Natural killer cell treated with Interleukin-12 subunit alpha and Interleukin-12 subunit beta and Interleukin-15 and Interleukin-18, amount 100 ng/mL, for 72 hours (primary cell): ENCODE data around the gene OR8B3. TPM values are rescaled to one million over a fixed set of nuclear protein-coding genes. Genes with fewer than 3 reads are reported as not detected.

ENCODE experiments used
- ATAC-seq, 2 donors: fragments of 150-1000 bp; cut with Tn5 transposase in 1 of 2; sonication (Bioruptor Pico), chemical (Tn5 transposase) in 1 of 2; 2 replicates each; pipeline ENCODE4 v1.10.0; 2021
- DNase-seq: peaks from one replicate; pipeline ENCODE4 v3.0.0; 2022; ENCODE audit warnings: low spot score
- H3K27ac Mint-ChIP-seq, 2 donors: 1 replicate in 1 of 2; 2 replicates in 1 of 2; pipeline ENCODE4 v1.8.0; 2022; ENCODE audit warnings: mixed read lengths in 2 of 2, mild to moderate bottlenecking in 1 of 2, moderate library complexity in 1 of 2
- H3K27me3 Mint-ChIP-seq, 2 donors: 1 replicate in 1 of 2; 2 replicates in 1 of 2; pipeline ENCODE4 v1.8.0; 2022; ENCODE audit warnings: mixed read lengths in 2 of 2
- H3K36me3 Mint-ChIP-seq: one replicate; pipeline ENCODE4 v1.8.0; 2022; ENCODE audit warnings: mixed read lengths
- H3K4me1 Mint-ChIP-seq, 2 donors: 1 replicate in 1 of 2; 2 replicates in 1 of 2; pipeline ENCODE4 v1.8.0; 2022; ENCODE audit warnings: low read depth in 2 of 2, mixed read lengths in 2 of 2, mild to moderate bottlenecking in 1 of 2
- H3K4me3 Mint-ChIP-seq: one replicate; pipeline ENCODE4 v1.8.0; 2022; ENCODE audit warnings: mixed read lengths
- H3K9me3 Mint-ChIP-seq: 2 replicates; pipeline ENCODE4 v1.8.0; 2022; ENCODE audit warnings: mixed read lengths
- total RNA-seq, 2 donors: library from RNA; stranded (reverse); gene quantifications; one replicate each; pipeline ENCODE4 v1.2.3, GENCODE V29; 2022

Gene OR8B3
- total RNA-seq, result not detected

- no peak for DNase-seq
- no peak for ATAC-seq
- Mint-ChIP-seq H3K27me3 (no peaks in the 10 kb centered on the region), H3K4me1 (peaks cover 0 to 4% of the 10 kb centered on the region in 2 donors), H3K4me3 (no peak within 1 kb of the TSS), H3K27ac (no peak within 1 kb of the TSS), H3K9me3 (no peaks in the 10 kb centered on the region), H3K36me3 (no peaks in the 10 kb centered on the region)
These were observed at the start of gene OR8B3 for GRCh38 chr11:124398924-124399323. Gene OR8B3 (minus strand): TSS chr11:124399024. CDS start chr11:124397351, 1,673 bp downstream.

- Mint-ChIP-seq H3K27ac (no peak overlapping the region), H3K9me3 (no peaks in the 10 kb centered on the region), H3K4me1 (no peaks in the 10 kb centered on the region), H3K27me3 (peaks cover 5 to 20% of the 10 kb centered on the region in 2 donors), H3K36me3 (no peaks in the 10 kb centered on the region), H3K4me3 (no peak overlapping the region)
- DNase-seq, result no peak
- ATAC-seq, result no peak
These were observed 48.1 kb upstream of the OR8B3 start for GRCh38 chr11:124446916-124447315.

GRCh38 chr11:124445646-124446150, 46.9 kb upstream of the OR8B3 start, which contains the start of gene OR8B8:
Gene OR8B8 (minus strand): TSS chr11:124445696. CDS start chr11:124441085, 4,611 bp downstream.
- Mint-ChIP-seq H3K4me1 (no peaks in the 10 kb centered on the region), H3K27me3 (peaks cover 4 to 22% of the 10 kb centered on the region in 2 donors), H3K27ac (no peak within 1 kb of the TSS), H3K4me3 (no peak within 1 kb of the TSS), H3K36me3 (no peaks in the 10 kb centered on the region), H3K9me3 (no peaks in the 10 kb centered on the region)
- DNase-seq (no peak), ATAC-seq (no peak)

- Mint-ChIP-seq H3K4me1 (no peaks in the 10 kb centered on the region), H3K27me3 (peaks cover 13 to 31% of the 10 kb centered on the region in 2 donors), H3K9me3 (peaks cover 2% of the 10 kb centered on the region), H3K27ac (no peak overlapping the region), H3K36me3 (no peaks in the 10 kb centered on the region), H3K4me3 (no peak overlapping the region)
- ATAC-seq, result no peak
- DNase-seq, result no peak
These were observed 44.0 kb upstream of the OR8B3 start for GRCh38 chr11:124442847-124443246.

DNA sequence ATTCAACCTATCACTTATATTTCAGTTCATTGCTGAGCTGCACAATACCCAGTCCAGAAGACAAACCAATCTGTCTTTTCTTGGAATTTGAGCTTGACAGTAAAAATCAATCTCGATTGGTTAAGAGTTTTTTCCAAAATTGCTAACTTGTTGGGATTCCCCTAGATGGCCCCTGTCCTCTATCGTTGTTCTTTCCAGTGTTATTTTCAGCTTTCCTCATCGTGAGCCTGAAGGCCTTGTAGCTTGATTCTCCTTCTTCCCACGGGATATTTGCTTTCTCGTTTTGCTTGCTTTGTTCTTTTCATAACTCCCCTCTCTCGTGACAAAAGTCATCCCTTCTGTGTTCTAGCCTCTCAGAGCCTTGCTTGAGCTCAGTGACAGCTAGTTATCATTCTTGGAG, 43.6 kb upstream of the OR8B3 start:
- Mint-ChIP-seq H3K27ac (no peak overlapping the region), H3K9me3 (peaks cover 2% of the 10 kb centered on the region), H3K27me3 (peaks cover 13 to 31% of the 10 kb centered on the region in 2 donors), H3K4me1 (no peaks in the 10 kb centered on the region), H3K4me3 (no peak overlapping the region), H3K36me3 (no peaks in the 10 kb centered on the region)
- ATAC-seq (no peak), DNase-seq (no peak)

DNA sequence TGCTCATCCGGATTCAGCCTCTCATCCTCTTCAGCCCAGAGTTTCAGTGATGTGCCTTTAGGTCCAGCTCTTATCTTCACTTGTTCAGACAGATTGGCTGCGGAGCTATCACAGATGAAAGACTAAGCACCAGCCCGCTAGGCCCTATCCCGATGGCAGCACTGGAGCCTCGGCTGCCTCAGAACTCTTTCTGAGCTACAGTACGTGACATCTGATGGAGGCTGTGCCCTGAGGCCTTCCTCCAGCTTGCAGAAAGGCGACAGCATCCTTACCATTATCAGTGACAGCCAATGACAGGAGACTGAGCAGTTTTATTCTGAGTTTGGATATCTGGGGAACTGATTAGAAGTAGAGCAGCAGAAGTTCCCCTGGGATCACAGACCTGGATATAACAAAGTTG, 42.7 kb upstream of the OR8B3 start:
- Mint-ChIP-seq H3K4me1 (no peaks in the 10 kb centered on the region), H3K36me3 (no peaks in the 10 kb centered on the region), H3K9me3 (peaks cover 2% of the 10 kb centered on the region), H3K27ac (no peak overlapping the region), H3K27me3 (peaks cover 13 to 31% of the 10 kb centered on the region in 2 donors), H3K4me3 (no peak overlapping the region)
- no peak for ATAC-seq
- DNase-seq, result no peak

- H3K36me3 Mint-ChIP-seq, result no peaks in the 10 kb centered on the region
- peaks cover 13 to 34% of the 10 kb centered on the region in 2 donors for H3K27me3 Mint-ChIP-seq
- no peak overlapping the region for H3K4me3 Mint-ChIP-seq
- H3K4me1 Mint-ChIP-seq, result no peaks in the 10 kb centered on the region
- ATAC-seq, result no peak
- H3K9me3 Mint-ChIP-seq, result peaks cover 2% of the 10 kb centered on the region
- no peak for DNase-seq
- no peak overlapping the region for H3K27ac Mint-ChIP-seq
These were observed 42.3 kb upstream of the OR8B3 start for GRCh38 chr11:124441081-124441480.

- Mint-ChIP-seq H3K4me1 (no peaks in the 10 kb centered on the region), H3K36me3 (no peaks in the 10 kb centered on the region), H3K27ac (no peak overlapping the region), H3K27me3 (peaks cover 13 to 39% of the 10 kb centered on the region in 2 donors), H3K4me3 (no peak overlapping the region), H3K9me3 (peaks cover 2% of the 10 kb centered on the region)
- DNase-seq (no peak), ATAC-seq (peak in 1 of 2 donors; percentile 45)
These were observed 41.8 kb upstream of the OR8B3 start for GRCh38 chr11:124440608-124441007.

GRCh38 chr11:124434699-124435098, 35.9 kb upstream of the OR8B3 start:
- Mint-ChIP-seq H3K9me3 (no peaks in the 10 kb centered on the region), H3K4me1 (no peaks in the 10 kb centered on the region), H3K27me3 (peaks cover 6 to 24% of the 10 kb centered on the region in 2 donors), H3K27ac (no peak overlapping the region), H3K36me3 (no peaks in the 10 kb centered on the region), H3K4me3 (no peak overlapping the region)
- ATAC-seq, result no peak
- no peak for DNase-seq

DNA sequence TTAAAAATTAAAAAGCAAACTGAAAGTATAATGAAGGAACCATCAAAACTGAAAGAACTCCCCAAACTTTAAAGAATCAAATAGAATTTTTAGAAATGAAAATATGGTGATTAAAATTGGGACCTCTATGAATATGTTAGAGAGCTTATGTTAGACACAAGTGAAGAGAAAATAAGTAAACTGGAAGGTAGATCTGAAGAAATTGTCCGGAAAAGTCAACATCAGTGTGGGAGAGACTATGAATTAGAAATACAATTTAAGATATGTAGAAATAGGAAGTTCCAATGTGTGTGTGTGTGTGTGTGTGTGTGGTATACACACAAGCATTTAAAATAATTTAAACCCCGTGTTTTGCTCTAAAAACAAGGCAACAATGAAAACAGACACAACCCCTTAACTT, 30.8 kb upstream of the OR8B3 start:
- Mint-ChIP-seq H3K4me1 (no peaks in the 10 kb centered on the region), H3K9me3 (no peaks in the 10 kb centered on the region), H3K27ac (no peak overlapping the region), H3K36me3 (no peaks in the 10 kb centered on the region), H3K4me3 (no peak overlapping the region), H3K27me3 (peaks cover 2 to 8% of the 10 kb centered on the region in 2 donors)
- ATAC-seq (no peak), DNase-seq (no peak)

DNA sequence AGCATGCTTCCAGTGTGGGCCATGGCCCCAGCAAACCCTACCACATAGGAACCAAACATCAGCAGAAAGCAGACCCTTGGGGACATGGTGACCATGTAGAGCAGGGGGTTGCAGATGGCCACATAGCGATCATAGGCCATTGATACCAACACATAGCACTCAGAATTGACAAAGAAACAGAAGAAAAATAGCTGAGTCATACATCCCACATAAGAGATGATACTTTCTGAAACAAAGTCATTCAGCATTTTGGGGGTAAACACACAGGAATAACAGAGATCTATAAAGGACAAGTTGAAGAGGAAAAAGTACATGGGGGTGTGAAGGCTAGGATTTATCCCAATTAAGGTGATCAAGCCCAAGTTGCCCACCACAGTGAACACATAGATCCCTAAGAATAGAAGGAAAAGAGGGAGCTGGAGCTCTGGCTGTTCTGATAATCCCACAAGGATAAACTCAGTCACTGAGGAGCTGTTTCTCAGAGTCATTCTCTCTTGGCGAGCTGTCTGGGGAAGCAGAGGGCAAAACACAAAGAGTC, 25.6 kb upstream of the OR8B3 start, which contains the start of gene OR8B4:
TSS of gene OR8B4 (minus strand) at position 488 of the 538 bp plus-strand sequence. CDS start at position 488, 0 bp downstream.
- Mint-ChIP-seq H3K4me1 (no peaks in the 10 kb centered on the region), H3K9me3 (no peaks in the 10 kb centered on the region), H3K27ac (no peak within 1 kb of the TSS), H3K36me3 (no peaks in the 10 kb centered on the region), H3K27me3 (peaks cover 2 to 20% of the 10 kb centered on the region in 2 donors), H3K4me3 (no peak within 1 kb of the TSS)
- no peak for ATAC-seq
- DNase-seq, result no peak

DNA sequence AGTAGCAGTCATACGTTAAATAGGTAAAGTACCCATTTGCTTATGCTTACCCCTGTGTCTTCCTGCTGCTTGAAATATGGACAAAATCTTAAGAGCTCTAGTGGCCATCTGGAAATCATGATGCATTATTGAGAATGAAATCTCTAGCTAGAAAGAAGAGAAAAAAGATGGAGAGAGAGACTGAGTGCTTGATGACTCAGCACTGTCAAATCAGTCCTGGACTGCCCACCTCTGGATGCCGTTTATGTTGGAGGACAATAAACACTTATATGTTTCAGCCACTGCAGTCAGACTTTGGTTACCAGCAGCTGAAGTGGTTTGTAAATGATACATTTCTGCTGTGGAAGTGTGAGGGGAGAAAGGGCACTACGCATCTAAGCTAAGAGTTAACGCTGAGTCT, 22.2 kb upstream of the OR8B3 start:
- DNase-seq (no peak), ATAC-seq (no peak)
- Mint-ChIP-seq H3K4me1 (no peaks in the 10 kb centered on the region), H3K27me3 (peaks cover 3 to 27% of the 10 kb centered on the region in 2 donors), H3K27ac (no peak overlapping the region), H3K36me3 (no peaks in the 10 kb centered on the region), H3K4me3 (no peak overlapping the region), H3K9me3 (no peaks in the 10 kb centered on the region)

- H3K9me3 Mint-ChIP-seq, result no peaks in the 10 kb centered on the region
- no peaks in the 10 kb centered on the region for H3K36me3 Mint-ChIP-seq
- DNase-seq, result no peak
- ATAC-seq, result no peak
- no peak overlapping the region for H3K4me3 Mint-ChIP-seq
- peaks cover 3 to 13% of the 10 kb centered on the region in 2 donors for H3K27me3 Mint-ChIP-seq
- H3K27ac Mint-ChIP-seq, result no peak overlapping the region
- no peaks in the 10 kb centered on the region for H3K4me1 Mint-ChIP-seq
These were observed 16.6 kb upstream of the OR8B3 start for GRCh38 chr11:124415356-124415923.

- ATAC-seq (no peak), DNase-seq (no peak)
- Mint-ChIP-seq H3K27ac (no peak overlapping the region), H3K4me1 (no peaks in the 10 kb centered on the region), H3K36me3 (no peaks in the 10 kb centered on the region), H3K9me3 (no peaks in the 10 kb centered on the region), H3K4me3 (no peak overlapping the region), H3K27me3 (peaks cover 10 to 45% of the 10 kb centered on the region in 2 donors)
These were observed 11.1 kb upstream of the OR8B3 start for GRCh38 chr11:124409906-124410305.
